ENCODE measurements around the gene IRGQ.
"Not testable (repeated sequence)": the region's sequence is repeated elsewhere in the genome, so short reads cannot be mapped to it uniquely, and the experiment has no call there.

IRGQ gene

GRCh38 chr19:43610493-43610892, 14.6 kb upstream of the IRGQ start:
- in situ Hi-C loops (cut with HindIII; ENCODE audit: low sequenced_read_pairs): no loop called here
- no peak overlapping the region for H3K4me3 ChIP-seq (ENCODE audit: low read depth, low read length)
- peak; percentile 76 for DNase-seq (ENCODE audit: low read depth, low spot score)
- TF ChIP-seq CTCF (IDR thresholded peaks at IDR 0.05; ENCODE audit: low read depth, low read length): no peak

- DNase-seq (ENCODE audit: low read depth, low spot score): no peak
- TF ChIP-seq CTCF (IDR thresholded peaks at IDR 0.05; ENCODE audit: low read depth, low read length): no peak
- H3K4me3 ChIP-seq (ENCODE audit: low read depth, low read length): no peak overlapping the region
- in situ Hi-C loops (cut with HindIII; ENCODE audit: low sequenced_read_pairs): no loop called here
Measured at GRCh38 chr19:43609872-43610271, 13.9 kb upstream of the IRGQ start.

GRCh38 chr19:43607238-43608205, 11.6 kb upstream of the IRGQ start:
- TF ChIP-seq CTCF (IDR thresholded peaks at IDR 0.05; ENCODE audit: low read depth, low read length): no peak
- in situ Hi-C loops (cut with HindIII; ENCODE audit: low sequenced_read_pairs): no loop called here
- no peak for DNase-seq (ENCODE audit: low read depth, low spot score)
- H3K4me3 ChIP-seq (ENCODE audit: low read depth, low read length): no peak overlapping the region

GRCh38 chr19:43606569-43607229, 10.8 kb upstream of the IRGQ start:
- DNase-seq (ENCODE audit: low read depth, low spot score): no peak
- in situ Hi-C loops (cut with HindIII; ENCODE audit: low sequenced_read_pairs): no loop called here
- H3K4me3 ChIP-seq (ENCODE audit: low read depth, low read length): no peak overlapping the region
- no peak for TF ChIP-seq CTCF (IDR thresholded peaks at IDR 0.05; ENCODE audit: low read depth, low read length)

GRCh38 chr19:43605875-43606568, 10.1 kb upstream of the IRGQ start:
- no peak for TF ChIP-seq CTCF (IDR thresholded peaks at IDR 0.05; ENCODE audit: low read depth, low read length)
- H3K4me3 ChIP-seq (ENCODE audit: low read depth, low read length): no peak overlapping the region
- in situ Hi-C loops (cut with HindIII; ENCODE audit: low sequenced_read_pairs): no loop called here
- DNase-seq (ENCODE audit: low read depth, low spot score): no peak

GRCh38 chr19:43600326-43600725, 4.4 kb upstream of the IRGQ start:
- DNase-seq (ENCODE audit: low read depth, low spot score); H3K4me3 ChIP-seq (ENCODE audit: low read depth, low read length); in situ Hi-C loops (cut with HindIII; ENCODE audit: low sequenced_read_pairs): not testable (repeated sequence)
